Neural cell (in vitro differentiated cells): ENCODE data around the gene CFAP299. TPM values are rescaled to one million over a fixed set of nuclear protein-coding genes. Genes with fewer than 3 reads are reported as not detected.

Source experiments
- H2AFZ ChIP-seq: fragments of 200-600, 300-800 bp; sonication (generic), shearing (Covaris generic); 2 replicates; pipeline ENCODE4 v1.6.0; 2014; ENCODE audit warnings: low read depth, mild to moderate bottlenecking, antibody characterized with exemption, low read length, moderate library complexity
- H3F3A ChIP-seq: fragments of 200-600 bp; shearing (Covaris generic); 2 replicates; pipeline ENCODE4 v1.6.1; 2016; ENCODE audit warnings: mild to moderate bottlenecking, moderate library complexity, mixed read lengths, antibody characterized with exemption, low read length; ENCODE audit not compliant: insufficient read depth, poor library complexity, severe bottlenecking
- H3K27ac ChIP-seq: fragments of 200-600, 300-800 bp; sonication (generic), shearing (Covaris generic); 2 replicates; pipeline ENCODE4 v1.5.1; 2014; ENCODE audit warnings: mild to moderate bottlenecking, low read length, moderate library complexity
- H3K27me3 ChIP-seq: fragments of 300-800, 200-600 bp; sonication (generic), shearing (Covaris generic); 2 replicates; pipeline ENCODE4 v1.6.0; 2014; ENCODE audit warnings: mild to moderate bottlenecking, low read depth, low read length, moderate library complexity; ENCODE audit not compliant: insufficient read depth
- H3K36me3 ChIP-seq: fragments of 300-800, 200-600 bp; sonication (generic), shearing (Covaris generic); 2 replicates; pipeline ENCODE4 v1.5.1; 2014; ENCODE audit warnings: mild to moderate bottlenecking, antibody characterized with exemption, low read length, moderate library complexity; ENCODE audit not compliant: insufficient read depth
- H3K4me2 ChIP-seq: fragments of 300-800, 200-600 bp; sonication (generic), shearing (Covaris generic); 2 replicates; pipeline ENCODE4 v1.6.0; 2014; ENCODE audit warnings: mild to moderate bottlenecking, low read length
- H3K4me3 ChIP-seq: fragments of 300-800, 200-600 bp; sonication (generic), shearing (Covaris generic); 2 replicates; pipeline ENCODE4 v1.5.1; 2014; ENCODE audit warnings: mild to moderate bottlenecking, low read length, moderate library complexity
- H3K79me2 ChIP-seq: fragments of 200-600 bp; shearing (Covaris generic); replicated peaks from 2 replicates; pipeline ENCODE4 v1.6.0; 2014; ENCODE audit warnings: mild to moderate bottlenecking, low read length, moderate library complexity; ENCODE audit not compliant: insufficient read depth
- H3K9ac ChIP-seq: fragments of 300-800, 200-600 bp; sonication (generic), shearing (Covaris generic); 2 replicates; pipeline ENCODE4 v1.6.1; 2016; ENCODE audit warnings: mild to moderate bottlenecking, low read length, mixed read lengths
- H3K9me2 ChIP-seq: fragments of 200-600 bp; shearing (Covaris generic); 2 replicates; pipeline ENCODE4 v1.6.1; 2016; ENCODE audit warnings: mild to moderate bottlenecking, low read length, mixed read lengths; ENCODE audit not compliant: insufficient read depth
- H3K9me3 ChIP-seq: fragments of 200-600, 300-800 bp; sonication (generic), shearing (Covaris generic); 2 replicates; pipeline ENCODE4 v1.6.1; 2016; ENCODE audit warnings: mild to moderate bottlenecking, mixed run types, low read length, moderate library complexity, mixed read lengths
- H4K20me1 ChIP-seq: fragments of 200-600 bp; shearing (Covaris generic); 2 replicates; pipeline ENCODE4 v1.6.1; 2016; ENCODE audit warnings: mild to moderate bottlenecking, mixed run types; ENCODE audit not compliant: insufficient read depth
- EP300 ChIP-seq: fragments of 450-650 bp; conservative IDR thresholded peaks from 2 replicates; pipeline ENCODE4 v1.6.1; 2014; ENCODE audit warnings: antibody characterized with exemption, mild to moderate bottlenecking, moderate library complexity; ENCODE audit not compliant: poor library complexity, severe bottlenecking
- EZH2 ChIP-seq: fragments of 200-600, 300-800 bp; shearing (Covaris generic), sonication (generic); IDR thresholded peaks from 2 replicates; pipeline ENCODE4 v1.6.1; 2014; ENCODE audit warnings: antibody characterized with exemption, low read length, borderline replicate concordance, mild to moderate bottlenecking; ENCODE audit not compliant: insufficient read depth, poor library complexity, severe bottlenecking
- MXI1 ChIP-seq: fragments of 450-650 bp; conservative IDR thresholded peaks from 2 replicates; pipeline ENCODE4 v1.6.1; 2014; ENCODE audit warnings: antibody characterized with exemption, mild to moderate bottlenecking; ENCODE audit not compliant: poor library complexity, severe bottlenecking
- POLR2AphosphoS5 ChIP-seq: IDR thresholded peaks from 2 replicates; pipeline ENCODE4 v1.6.1; 2012
- RAD21 ChIP-seq: fragments of 450-650 bp; conservative IDR thresholded peaks from 2 replicates; pipeline ENCODE4 v1.6.1; 2014; ENCODE audit warnings: antibody characterized with exemption, mild to moderate bottlenecking, moderate library complexity
- REST ChIP-seq: IDR thresholded peaks from 2 replicates; pipeline ENCODE4 v1.6.1; 2012; ENCODE audit warnings: borderline replicate concordance
- SMC3 ChIP-seq: fragments of 450-650 bp; conservative IDR thresholded peaks from 2 replicates; pipeline ENCODE4 v1.6.1; 2014; ENCODE audit warnings: antibody characterized with exemption, mild to moderate bottlenecking, moderate library complexity; ENCODE audit not compliant: poor library complexity
- TAF1 ChIP-seq: IDR thresholded peaks from 2 replicates; pipeline ENCODE4 v1.6.1; 2012; ENCODE audit warnings: low read depth
- polyA plus RNA-seq: library from polyadenylated mRNA; depleted of rRNA; stranded (reverse); fragments of >200 nt; gene quantifications from 2 replicates; pipeline ENCODE4 v1.2.3, GENCODE V29; 2014
- TF ChIP-seq, protein P1 (sequence below): fragments of 450-650 bp; IDR thresholded peaks from 2 replicates; pipeline ENCODE4 v1.5.1; 2014; ENCODE audit warnings: antibody characterized with exemption, mild to moderate bottlenecking, moderate library complexity; ENCODE audit not compliant: poor library complexity, severe bottlenecking

The CFAP299 gene
- polyA plus RNA-seq, 1 donor from 2014 or later = not detected

- Histone ChIP-seq H3K9me3 (no peaks in the 10 kb centered on the region), H3K27ac (no peak overlapping the region), H3K4me2 (no peak overlapping the region), H3K79me2 (no peaks in the 10 kb centered on the region), H3K9me2 (no peaks in the 10 kb centered on the region), H3F3A (no peaks in the 10 kb centered on the region), H3K9ac (no peak overlapping the region), H4K20me1 (no peaks in the 10 kb centered on the region), H3K27me3 (no peaks in the 10 kb centered on the region), H3K4me3 (no peak overlapping the region), H2AFZ (no peak overlapping the region), H3K36me3 (no peaks in the 10 kb centered on the region)
- TF ChIP-seq, protein P1, sequence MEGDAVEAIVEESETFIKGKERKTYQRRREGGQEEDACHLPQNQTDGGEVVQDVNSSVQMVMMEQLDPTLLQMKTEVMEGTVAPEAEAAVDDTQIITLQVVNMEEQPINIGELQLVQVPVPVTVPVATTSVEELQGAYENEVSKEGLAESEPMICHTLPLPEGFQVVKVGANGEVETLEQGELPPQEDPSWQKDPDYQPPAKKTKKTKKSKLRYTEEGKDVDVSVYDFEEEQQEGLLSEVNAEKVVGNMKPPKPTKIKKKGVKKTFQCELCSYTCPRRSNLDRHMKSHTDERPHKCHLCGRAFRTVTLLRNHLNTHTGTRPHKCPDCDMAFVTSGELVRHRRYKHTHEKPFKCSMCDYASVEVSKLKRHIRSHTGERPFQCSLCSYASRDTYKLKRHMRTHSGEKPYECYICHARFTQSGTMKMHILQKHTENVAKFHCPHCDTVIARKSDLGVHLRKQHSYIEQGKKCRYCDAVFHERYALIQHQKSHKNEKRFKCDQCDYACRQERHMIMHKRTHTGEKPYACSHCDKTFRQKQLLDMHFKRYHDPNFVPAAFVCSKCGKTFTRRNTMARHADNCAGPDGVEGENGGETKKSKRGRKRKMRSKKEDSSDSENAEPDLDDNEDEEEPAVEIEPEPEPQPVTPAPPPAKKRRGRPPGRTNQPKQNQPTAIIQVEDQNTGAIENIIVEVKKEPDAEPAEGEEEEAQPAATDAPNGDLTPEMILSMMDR = no peak
- TF ChIP-seq TAF1 (no peak), REST (no peak), SMC3 (no peak), EP300 (no peak), MXI1 (no peak), EZH2 (no peak), RAD21 (no peak), POLR2AphosphoS5 (no peak)
Observed at GRCh38 chr4:80776168-80776567, 440.6 kb downstream of the CFAP299 start.

GRCh38 chr4:80781431-80781830 is 445.9 kb downstream of the CFAP299 start:
- H3K4me2 ChIP-seq = no peak overlapping the region
- no peaks in the 10 kb centered on the region for H3K36me3 ChIP-seq
- H3K9me2 ChIP-seq = no peaks in the 10 kb centered on the region
- no peak overlapping the region for H2AFZ ChIP-seq
- no peaks in the 10 kb centered on the region for H4K20me1 ChIP-seq
- no peak overlapping the region for H3K27ac ChIP-seq
- no peaks in the 10 kb centered on the region for H3K27me3 ChIP-seq
- H3K9me3 ChIP-seq = no peaks in the 10 kb centered on the region
- no peak overlapping the region for H3K4me3 ChIP-seq
- H3F3A ChIP-seq = no peaks in the 10 kb centered on the region
- no peak overlapping the region for H3K9ac ChIP-seq
- H3K79me2 ChIP-seq = no peaks in the 10 kb centered on the region
- TF ChIP-seq POLR2AphosphoS5 (no peak), REST (no peak), SMC3 (no peak), EP300 (no peak), RAD21 (no peak), EZH2 (no peak), TAF1 (no peak), MXI1 (no peak)
- TF ChIP-seq, protein P1 = no peak
